Naive thymus-derived CD4-positive, alpha-beta T cell (primary cell): ENCODE data around the gene UBR2. TPM values are rescaled to one million over a fixed set of nuclear protein-coding genes. Genes with fewer than 3 reads are reported as not detected.

Experiments
- ATAC-seq: fragments of 150-1000 bp; cut with Tn5 transposase; 2 replicates; pipeline ENCODE4 v1.10.0; 2021; ENCODE audit warnings: mild to moderate bottlenecking, moderate library complexity
- CTCF ChIA-PET: fragments of 350-600 bp; sonication (Branson Sonifier 250); formaldehyde crosslinking; loops from one replicate; lab custom pipeline; 2021; ENCODE audit warnings: antibody characterized with exemption; lab: Charles Lee
- POLR2A ChIA-PET: fragments of 350-600 bp; sonication (Branson Sonifier 250); formaldehyde crosslinking; loops from one replicate; lab custom pipeline; 2021; ENCODE audit warnings: antibody characterized with exemption, inconsistent platforms; lab: Charles Lee
- DNase-seq, 9 donors: peaks; one replicate each; pipeline versions ENCODE4 v3.0.0 to v3.0.0-alpha.2; 2020 to 2022; ENCODE audit warnings: mixed read lengths in 1 of 9
- H3K27ac ChIP-seq: one replicate; pipeline ENCODE4 v1.7.0; 2013; ENCODE audit warnings: mild to moderate bottlenecking, low read depth, low read length, moderate library complexity
- H3K27me3 ChIP-seq, 2 donors: one replicate each; pipeline ENCODE4 v1.7.0; 2013; ENCODE audit warnings: low read length in 2 of 2, mild to moderate bottlenecking in 2 of 2, moderate library complexity in 2 of 2; ENCODE audit not compliant: control insufficient read depth in 2 of 2, insufficient read depth in 2 of 2
- H3K36me3 ChIP-seq, 3 experiments: 1 replicate in 2 of 3; 2 replicates in 1 of 3; pipeline ENCODE4 v1.7.0; 2013; ENCODE audit warnings: low read length in 3 of 3, mild to moderate bottlenecking in 3 of 3, moderate library complexity in 1 of 3; ENCODE audit not compliant: insufficient read depth in 3 of 3, control insufficient read depth in 2 of 3
- H3K4me1 ChIP-seq, 2 donors: one replicate each; pipeline ENCODE4 v1.7.0; 2013; ENCODE audit warnings: low read length in 2 of 2, mild to moderate bottlenecking in 2 of 2, moderate library complexity in 1 of 2; ENCODE audit not compliant: control insufficient read depth in 2 of 2, insufficient read depth in 2 of 2
- H3K4me3 ChIP-seq: 2 replicates; pipeline ENCODE4 v1.7.0; 2013; ENCODE audit warnings: mild to moderate bottlenecking, low read length
- H3K9me3 ChIP-seq, 3 experiments: 1 replicate in 2 of 3; 2 replicates in 1 of 3; pipeline ENCODE4 v1.7.0; 2013; ENCODE audit warnings: low read length in 3 of 3; ENCODE audit not compliant: control insufficient read depth in 2 of 3
- H3K27ac Mint-ChIP-seq, 9 donors: one replicate each; pipeline ENCODE4 v1.8.0; 2020 to 2022; ENCODE audit warnings: mixed read lengths in 9 of 9, mild to moderate bottlenecking in 8 of 9, moderate library complexity in 5 of 9, inconsistent platforms in 2 of 9
- H3K27me3 Mint-ChIP-seq, 5 donors: one replicate each; pipeline ENCODE4 v1.8.0; 2021 to 2022; ENCODE audit warnings: mixed read lengths in 5 of 5, mild to moderate bottlenecking in 1 of 5
- H3K36me3 Mint-ChIP-seq, 5 donors: one replicate each; pipeline ENCODE4 v1.8.0; 2020 to 2022; ENCODE audit warnings: mixed read lengths in 5 of 5, mild to moderate bottlenecking in 3 of 5, inconsistent platforms in 1 of 5
- H3K4me1 Mint-ChIP-seq, 7 donors: one replicate each; pipeline ENCODE4 v1.8.0; 2020 to 2022; ENCODE audit warnings: mixed read lengths in 7 of 7, mild to moderate bottlenecking in 3 of 7, inconsistent platforms in 1 of 7
- H3K4me3 Mint-ChIP-seq, 10 donors: one replicate each; pipeline ENCODE4 v1.8.0; 2020 to 2022; ENCODE audit warnings: mild to moderate bottlenecking in 10 of 10, mixed read lengths in 10 of 10, moderate library complexity in 6 of 10, inconsistent platforms in 2 of 10
- H3K9me3 Mint-ChIP-seq, 11 donors: one replicate each; pipeline ENCODE4 v1.8.0; 2020 to 2022; ENCODE audit warnings: mixed read lengths in 11 of 11, mild to moderate bottlenecking in 4 of 11, inconsistent platforms in 1 of 11, moderate library complexity in 1 of 11
- intact Hi-C, 2 donors: fragments of 100-400 bp; cut with micrococcal nuclease; formaldehyde crosslinking; loops; one replicate each; pipeline ENCODE4 v1.15.1; 2023
- polyA plus RNA-seq, 2 donors: library from polyadenylated mRNA; unstranded; fragments of 300-500 nt; fragmentation: Illumina TruSeq; gene quantifications; one replicate each; pipeline ENCODE4 v1.2.3, GENCODE V29; 2021
- total RNA-seq, 6 experiments: library from RNA in 5 of 6; stranded (reverse) in 5 of 6; gene quantifications; 1 replicate in 5 of 6; 2 replicates in 1 of 6; pipeline ENCODE4 v1.2.3 and lab custom pipeline; 2021 to 2026

The UBR2 gene
- total and polyA plus RNA-seq, 7 experiments from 2014 or later, result 10.1 to 45.5 (median 37.0) TPM

GRCh38 chr6:42522942-42523814 is 40.7 kb upstream of the UBR2 start:
- Histone ChIP-seq H3K36me3 (no peaks in the 10 kb centered on the region), H3K4me1 (no peaks in the 10 kb centered on the region), H3K27ac (no peak overlapping the region), H3K9me3 (peaks cover 0 to 3% (median 0%) of the 10 kb centered on the region in 3 experiments), H3K4me3 (no peak overlapping the region), H3K27me3 (no peaks in the 10 kb centered on the region)
- DNase-seq, result no peak
- ChIA-PET POLR2A (no interaction called here), CTCF (interaction anchor here (0.9 kb wide), 1 partner anchor 86 kb away, joined by 3 read pairs; no protein-coding TSS in a partner anchor)
- ATAC-seq, result no peak
- intact Hi-C loops, result no loop called here
- peaks cover 0 to 7% (median 0%) of the 10 kb centered on the region in 7 donors for H3K4me1 Mint-ChIP-seq
- no peak overlapping the region for H3K27ac Mint-ChIP-seq
- H3K4me3 Mint-ChIP-seq, result no peak overlapping the region
- H3K36me3 Mint-ChIP-seq, result peaks cover 0 to 3% (median 3%) of the 10 kb centered on the region in 5 donors
- H3K9me3 Mint-ChIP-seq, result peaks cover 0 to 11% (median 4%) of the 10 kb centered on the region in 11 donors
- H3K27me3 Mint-ChIP-seq, result no peaks in the 10 kb centered on the region

- intact Hi-C loops, result no loop called here
- no peaks in the 10 kb centered on the region for H3K36me3 ChIP-seq
- H3K36me3 Mint-ChIP-seq, result peaks cover 0 to 1% (median 0%) of the 10 kb centered on the region in 5 donors
- CTCF ChIA-PET, result no interaction called here
- no peak overlapping the region for H3K27ac ChIP-seq
- no peaks in the 10 kb centered on the region for H3K27me3 ChIP-seq
- H3K27me3 Mint-ChIP-seq, result no peaks in the 10 kb centered on the region
- H3K4me1 Mint-ChIP-seq, result peaks cover 0 to 7% (median 0%) of the 10 kb centered on the region in 7 donors
- POLR2A ChIA-PET, result no interaction called here
- H3K4me1 ChIP-seq, result no peaks in the 10 kb centered on the region
- peaks cover 0 to 6% (median under 1%) of the 10 kb centered on the region in 11 donors for H3K9me3 Mint-ChIP-seq
- no peak for DNase-seq
- no peaks in the 10 kb centered on the region for H3K9me3 ChIP-seq
- no peak overlapping the region for H3K4me3 Mint-ChIP-seq
- no peak for ATAC-seq
- H3K27ac Mint-ChIP-seq, result no peak overlapping the region
- no peak overlapping the region for H3K4me3 ChIP-seq
These were observed 38.6 kb upstream of the UBR2 start for GRCh38 chr6:42525206-42525605.

GRCh38 chr6:42526616-42527015 is 37.2 kb upstream of the UBR2 start:
- ChIA-PET CTCF (no interaction called here), POLR2A (no interaction called here)
- intact Hi-C loops, result no loop called here
- ATAC-seq, result no peak
- Mint-ChIP-seq H3K4me1 (no peaks in the 10 kb centered on the region), H3K27me3 (no peaks in the 10 kb centered on the region), H3K27ac (no peak overlapping the region), H3K9me3 (no peaks in the 10 kb centered on the region), H3K36me3 (no peaks in the 10 kb centered on the region), H3K4me3 (no peak overlapping the region)
- no peaks in the 10 kb centered on the region for H3K9me3 ChIP-seq
- no peak overlapping the region for H3K4me3 ChIP-seq
- no peaks in the 10 kb centered on the region for H3K27me3 ChIP-seq
- no peaks in the 10 kb centered on the region for H3K4me1 ChIP-seq
- H3K27ac ChIP-seq, result no peak overlapping the region
- no peaks in the 10 kb centered on the region for H3K36me3 ChIP-seq
- DNase-seq, result no peak

- no peaks in the 10 kb centered on the region for H3K9me3 Mint-ChIP-seq
- intact Hi-C loops, result no loop called here
These were observed 36.6 kb upstream of the UBR2 start for GRCh38 chr6:42527204-42527603.

DNA sequence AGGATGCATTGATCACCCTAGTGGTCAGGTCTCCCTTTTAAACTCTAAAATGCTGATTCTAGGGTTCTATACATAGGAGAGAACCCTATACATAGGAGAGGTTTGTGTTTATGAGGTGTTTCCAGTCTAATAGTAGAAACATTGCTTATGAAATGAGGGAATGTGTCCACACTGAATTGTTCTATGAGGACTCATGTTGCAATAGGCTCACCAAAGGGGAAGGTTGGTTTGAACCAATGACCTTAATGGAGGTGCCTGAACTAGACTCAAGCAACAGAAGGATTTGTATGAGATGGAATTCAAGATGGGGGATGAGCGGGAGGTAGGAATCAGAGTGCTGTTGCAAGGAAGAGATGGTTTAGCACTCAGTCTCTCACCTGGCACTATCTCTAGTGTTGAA is 33.5 kb upstream of the UBR2 start:
- no peaks in the 10 kb centered on the region for H3K4me1 Mint-ChIP-seq
- H3K36me3 Mint-ChIP-seq, result no peaks in the 10 kb centered on the region
- no peak for ATAC-seq
- Histone ChIP-seq H3K9me3 (no peaks in the 10 kb centered on the region), H3K4me3 (no peak overlapping the region), H3K27ac (no peak overlapping the region), H3K36me3 (no peaks in the 10 kb centered on the region), H3K4me1 (no peaks in the 10 kb centered on the region), H3K27me3 (no peaks in the 10 kb centered on the region)
- ChIA-PET POLR2A (no interaction called here), CTCF (interaction anchor here (0.7 to 3.7 kb wide), 3 partner anchors 10 to 271 kb away, joined by 3 to 24 read pairs (median 4); no protein-coding TSS in a partner anchor)
- intact Hi-C loops, result loop anchor here in 1 of 2 donors (5.0 kb wide), 2 partner anchors 78 to 268 kb away; partner anchors contain the start of gene TRERF1
- no peak for DNase-seq
- H3K27ac Mint-ChIP-seq, result no peak overlapping the region
- no peaks in the 10 kb centered on the region for H3K9me3 Mint-ChIP-seq
- H3K27me3 Mint-ChIP-seq, result no peaks in the 10 kb centered on the region
- H3K4me3 Mint-ChIP-seq, result no peak overlapping the region

More at GRCh38 chr6:42527204-42527603, 36.6 kb upstream of the UBR2 start:
- H3K27me3 ChIP-seq, result no peaks in the 10 kb centered on the region
- H3K27ac ChIP-seq, result no peak overlapping the region
- DNase-seq (no peak), ATAC-seq (no peak)
- Mint-ChIP-seq H3K4me1 (no peaks in the 10 kb centered on the region), H3K36me3 (no peaks in the 10 kb centered on the region), H3K4me3 (no peak overlapping the region), H3K27ac (no peak overlapping the region), H3K27me3 (no peaks in the 10 kb centered on the region)
- no peaks in the 10 kb centered on the region for H3K9me3 ChIP-seq
- no peaks in the 10 kb centered on the region for H3K36me3 ChIP-seq
- ChIA-PET POLR2A (interaction anchor here (0.7 kb wide), 1 partner anchor 37 kb away, joined by 3 read pairs; the partner anchor contains the start of gene UBR2), CTCF (interaction anchor here (0.6 kb wide), 1 partner anchor 213 kb away, joined by 3 read pairs; no protein-coding TSS in a partner anchor)
- no peaks in the 10 kb centered on the region for H3K4me1 ChIP-seq
- no peak overlapping the region for H3K4me3 ChIP-seq

- ATAC-seq (no peak), DNase-seq (no peak)
- no peak overlapping the region for H3K4me3 Mint-ChIP-seq
- H3K9me3 Mint-ChIP-seq, result no peaks in the 10 kb centered on the region
- ChIA-PET POLR2A (no interaction called here), CTCF (interaction anchor here (0.7 to 3.7 kb wide), 9 partner anchors 11 to 316 kb away, joined by 3 to 24 read pairs (median 4); no protein-coding TSS in a partner anchor)
- no peaks in the 10 kb centered on the region for H3K4me1 Mint-ChIP-seq
- no peaks in the 10 kb centered on the region for H3K9me3 ChIP-seq
- intact Hi-C loops, result loop anchor here in 1 of 2 donors (5.0 kb wide), 2 partner anchors 78 to 268 kb away; partner anchors contain the start of gene TRERF1
- no peak overlapping the region for H3K4me3 ChIP-seq
- no peaks in the 10 kb centered on the region for H3K27me3 Mint-ChIP-seq
- no peaks in the 10 kb centered on the region for H3K36me3 Mint-ChIP-seq
- no peaks in the 10 kb centered on the region for H3K4me1 ChIP-seq
- no peaks in the 10 kb centered on the region for H3K27me3 ChIP-seq
- no peak overlapping the region for H3K27ac Mint-ChIP-seq
- H3K36me3 ChIP-seq, result no peaks in the 10 kb centered on the region
- no peak overlapping the region for H3K27ac ChIP-seq
These were observed 33.1 kb upstream of the UBR2 start for GRCh38 chr6:42530751-42531150.
